MM.1S (cell line): ENCODE measurements around the gene CSTF2.

Experiments
- DNase-seq: peaks from one replicate; pipeline ENCODE4 v3.0.0-alpha.2; 2015
- H2AFZ ChIP-seq: fragments of 300-600 bp; sonication (generic); 2 replicates; pipeline ENCODE4 v1.6.0; 2016; ENCODE audit warnings: antibody characterized with exemption, low read length
- H3F3A ChIP-seq: fragments of 300-600 bp; sonication (generic); 2 replicates; pipeline ENCODE4 v1.6.1; 2016; ENCODE audit warnings: mild to moderate bottlenecking, antibody characterized with exemption, low read length, moderate library complexity, mixed read lengths; ENCODE audit not compliant: insufficient read depth
- H3K27ac ChIP-seq: fragments of 300-600 bp; sonication (generic); 2 replicates; pipeline ENCODE4 v1.5.1; 2016; ENCODE audit warnings: mild to moderate bottlenecking, low read length
- H3K27me3 ChIP-seq: fragments of 300-600 bp; sonication (generic); replicated peaks from 2 replicates; pipeline ENCODE4 v1.6.0; 2016; ENCODE audit warnings: low read length; ENCODE audit not compliant: insufficient read depth
- H3K36me3 ChIP-seq: fragments of 300-600 bp; sonication (generic); replicated peaks from 2 replicates; pipeline ENCODE4 v1.6.1; 2016; ENCODE audit warnings: mild to moderate bottlenecking, low read length, mixed read lengths; ENCODE audit not compliant: insufficient read depth
- H3K4me1 ChIP-seq: fragments of 300-600 bp; sonication (generic); 2 replicates; pipeline ENCODE4 v1.6.1; 2016; ENCODE audit warnings: low read length, mixed read lengths
- H3K4me2 ChIP-seq: fragments of 300-600 bp; sonication (generic); 2 replicates; pipeline ENCODE4 v1.6.0; 2016; ENCODE audit warnings: low read depth, low read length
- H3K4me3 ChIP-seq: fragments of 300-600 bp; sonication (generic); 2 replicates; pipeline ENCODE4 v1.5.1; 2016; ENCODE audit warnings: low read length, mixed read lengths
- H3K79me2 ChIP-seq: fragments of 300-600 bp; sonication (generic); 2 replicates; pipeline ENCODE4 v1.6.1; 2016; ENCODE audit warnings: mixed run types, low read length, mixed read lengths
- H3K9ac ChIP-seq: fragments of 300-600 bp; sonication (generic); 2 replicates; pipeline ENCODE4 v1.6.1; 2016; ENCODE audit warnings: low read length, mixed read lengths
- H3K9me2 ChIP-seq: fragments of 300-600 bp; sonication (generic); replicated peaks from 2 replicates; pipeline ENCODE4 v1.6.1; 2016; ENCODE audit warnings: mild to moderate bottlenecking, low read length, mixed read lengths; ENCODE audit not compliant: insufficient read depth
- H3K9me3 ChIP-seq: fragments of 300-600 bp; sonication (generic); replicated peaks from 2 replicates; pipeline ENCODE4 v1.6.1; 2016; ENCODE audit warnings: mild to moderate bottlenecking, low read length, mixed read lengths; ENCODE audit not compliant: insufficient read depth
- H4K20me1 ChIP-seq: fragments of 300-600 bp; sonication (generic); 2 replicates; pipeline ENCODE4 v1.6.1; 2016; ENCODE audit warnings: mild to moderate bottlenecking, low read length, moderate library complexity, mixed read lengths; ENCODE audit not compliant: insufficient read depth
- EZH2 ChIP-seq: fragments of 300-600 bp; sonication (generic); optimal IDR thresholded peaks from 2 replicates; pipeline ENCODE3; 2017; ENCODE audit warnings: low read depth, mild to moderate bottlenecking, antibody characterized with exemption, low read length, mixed read lengths
- EZH2phosphoT487 ChIP-seq: fragments of 300-600 bp; sonication (generic); IDR thresholded peaks from 2 replicates; pipeline ENCODE4 v1.6.1; 2018; ENCODE audit warnings: antibody characterized with exemption, low read length
- TF ChIP-seq, protein P1 (sequence below): fragments of 300-600 bp; sonication (generic); IDR thresholded peaks from 2 replicates; pipeline ENCODE4 v1.5.1; 2016; ENCODE audit warnings: antibody characterized with exemption, low read length, mixed read lengths

Gene CSTF2

DNA sequence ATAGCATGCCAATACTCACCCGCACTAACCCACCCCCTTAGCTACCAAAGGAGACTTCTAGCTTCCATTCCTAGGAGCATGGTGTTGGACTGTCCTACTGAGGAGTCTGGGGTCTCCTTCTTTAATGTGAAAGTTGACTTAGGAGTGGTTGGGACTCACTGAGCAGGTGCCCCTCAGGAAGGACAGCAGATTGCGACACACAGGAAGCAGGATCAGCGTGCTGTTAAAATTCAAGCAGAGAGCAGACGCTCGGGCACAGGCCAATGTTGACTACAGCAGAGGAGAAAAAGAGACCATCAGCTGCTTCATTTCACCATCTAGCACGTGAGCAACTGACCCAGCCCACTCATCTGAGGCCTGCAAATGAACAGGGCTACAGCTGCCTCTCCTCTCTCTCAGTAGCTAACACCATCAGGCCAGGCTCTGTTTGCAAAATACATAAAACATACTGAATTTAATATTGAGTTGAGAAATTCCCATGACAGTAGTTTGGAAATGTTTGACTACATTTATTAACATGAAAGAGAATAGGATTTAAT is 43.2 kb downstream of the CSTF2 start:
- no peak overlapping the region for H3K4me2 ChIP-seq
- no peaks in the 10 kb centered on the region for H3K4me1 ChIP-seq
- H2AFZ ChIP-seq, result no peak overlapping the region
- H3F3A ChIP-seq, result no peaks in the 10 kb centered on the region
- TF ChIP-seq EZH2phosphoT487, result no peak
- H3K9me2 ChIP-seq, result no peaks in the 10 kb centered on the region
- H3K27me3 ChIP-seq, result no peaks in the 10 kb centered on the region
- DNase-seq, result no peak
- no peaks in the 10 kb centered on the region for H3K79me2 ChIP-seq
- no peak overlapping the region for H3K27ac ChIP-seq
- no peaks in the 10 kb centered on the region for H3K9me3 ChIP-seq
- H3K36me3 ChIP-seq, result no peaks in the 10 kb centered on the region
- no peak overlapping the region for H3K9ac ChIP-seq
- no peak overlapping the region for H3K4me3 ChIP-seq
- H4K20me1 ChIP-seq, result no peaks in the 10 kb centered on the region

- no peak for TF ChIP-seq EZH2phosphoT487
- TF ChIP-seq EZH2, result no peak
- TF ChIP-seq, protein P1, sequence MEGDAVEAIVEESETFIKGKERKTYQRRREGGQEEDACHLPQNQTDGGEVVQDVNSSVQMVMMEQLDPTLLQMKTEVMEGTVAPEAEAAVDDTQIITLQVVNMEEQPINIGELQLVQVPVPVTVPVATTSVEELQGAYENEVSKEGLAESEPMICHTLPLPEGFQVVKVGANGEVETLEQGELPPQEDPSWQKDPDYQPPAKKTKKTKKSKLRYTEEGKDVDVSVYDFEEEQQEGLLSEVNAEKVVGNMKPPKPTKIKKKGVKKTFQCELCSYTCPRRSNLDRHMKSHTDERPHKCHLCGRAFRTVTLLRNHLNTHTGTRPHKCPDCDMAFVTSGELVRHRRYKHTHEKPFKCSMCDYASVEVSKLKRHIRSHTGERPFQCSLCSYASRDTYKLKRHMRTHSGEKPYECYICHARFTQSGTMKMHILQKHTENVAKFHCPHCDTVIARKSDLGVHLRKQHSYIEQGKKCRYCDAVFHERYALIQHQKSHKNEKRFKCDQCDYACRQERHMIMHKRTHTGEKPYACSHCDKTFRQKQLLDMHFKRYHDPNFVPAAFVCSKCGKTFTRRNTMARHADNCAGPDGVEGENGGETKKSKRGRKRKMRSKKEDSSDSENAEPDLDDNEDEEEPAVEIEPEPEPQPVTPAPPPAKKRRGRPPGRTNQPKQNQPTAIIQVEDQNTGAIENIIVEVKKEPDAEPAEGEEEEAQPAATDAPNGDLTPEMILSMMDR, result no peak
- H4K20me1 ChIP-seq, result no peaks in the 10 kb centered on the region
- H3K36me3 ChIP-seq, result no peaks in the 10 kb centered on the region
- H3K9ac ChIP-seq, result no peak overlapping the region
- no peak overlapping the region for H3K4me3 ChIP-seq
- no peak overlapping the region for H3K27ac ChIP-seq
- no peaks in the 10 kb centered on the region for H3K79me2 ChIP-seq
- H3K4me2 ChIP-seq, result no peak overlapping the region
- H2AFZ ChIP-seq, result no peak overlapping the region
- DNase-seq, result no peak
- H3K4me1 ChIP-seq, result no peaks in the 10 kb centered on the region
- no peaks in the 10 kb centered on the region for H3K9me3 ChIP-seq
- no peaks in the 10 kb centered on the region for H3K27me3 ChIP-seq
- no peaks in the 10 kb centered on the region for H3K9me2 ChIP-seq
- no peaks in the 10 kb centered on the region for H3F3A ChIP-seq
Measured at GRCh38 chrX:100864657-100865391, 44.6 kb downstream of the CSTF2 start.

DNA sequence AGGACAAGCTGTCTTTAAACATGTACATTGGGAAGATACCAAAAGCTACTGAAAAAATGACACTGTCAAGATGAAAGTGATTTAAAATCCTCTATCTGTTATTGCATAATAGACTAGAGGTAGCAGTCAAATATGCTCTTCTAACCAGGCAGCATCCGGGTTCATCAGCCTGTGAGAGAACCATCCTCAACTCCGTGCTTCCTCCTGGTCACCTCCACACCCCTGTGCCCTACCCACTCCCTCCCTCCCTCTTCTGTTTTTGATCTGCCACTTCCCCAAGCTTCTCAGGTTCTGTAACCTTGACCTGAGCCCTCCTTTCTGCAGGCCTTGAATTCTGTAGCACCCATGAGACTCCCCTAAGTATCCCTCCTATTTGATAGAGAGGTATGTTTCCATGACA is 48.1 kb downstream of the CSTF2 start:
- Histone ChIP-seq H3K9me2 (no peaks in the 10 kb centered on the region), H3F3A (no peaks in the 10 kb centered on the region), H3K4me3 (no peak overlapping the region), H3K9me3 (no peaks in the 10 kb centered on the region), H3K79me2 (no peaks in the 10 kb centered on the region), H2AFZ (no peak overlapping the region), H3K27ac (no peak overlapping the region), H3K27me3 (no peaks in the 10 kb centered on the region), H3K9ac (no peak overlapping the region), H4K20me1 (no peaks in the 10 kb centered on the region), H3K36me3 (no peaks in the 10 kb centered on the region), H3K4me2 (no peak overlapping the region), H3K4me1 (no peaks in the 10 kb centered on the region)
- no peak for DNase-seq
- TF ChIP-seq, protein P1, result no peak
- TF ChIP-seq EZH2 (no peak), EZH2phosphoT487 (no peak)

DNA sequence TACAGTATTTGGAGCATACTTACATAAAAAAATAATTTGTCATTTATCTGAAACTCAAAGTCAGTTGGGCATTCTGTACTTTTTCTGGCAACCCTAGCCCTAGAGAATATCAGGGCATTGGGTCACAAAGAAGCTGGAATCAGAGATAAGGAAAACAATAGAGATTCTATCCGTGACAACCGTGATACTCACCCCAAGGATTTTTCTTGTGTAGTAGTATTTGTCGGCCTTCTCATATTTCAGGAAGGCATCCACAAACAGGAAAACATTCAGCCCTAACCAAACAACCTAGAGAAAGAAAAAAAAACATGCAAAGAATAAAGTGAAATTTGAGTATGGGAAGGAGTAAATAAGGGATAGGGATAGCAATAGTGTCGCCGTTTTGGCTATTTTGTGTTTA is 50.3 kb downstream of the CSTF2 start:
- Histone ChIP-seq H3K9me3 (no peaks in the 10 kb centered on the region), H3K27ac (no peak overlapping the region), H3K4me2 (no peak overlapping the region), H3K9me2 (no peaks in the 10 kb centered on the region), H3K4me3 (no peak overlapping the region), H3K79me2 (no peaks in the 10 kb centered on the region), H3K36me3 (no peaks in the 10 kb centered on the region), H3F3A (peaks cover 3% of the 10 kb centered on the region; the same call in 1 of the 2 replicates), H3K27me3 (no peaks in the 10 kb centered on the region), H3K9ac (no peak overlapping the region), H4K20me1 (no peaks in the 10 kb centered on the region), H3K4me1 (peaks cover 8% of the 10 kb centered on the region; the same call in 1 of the 2 replicates), H2AFZ (no peak overlapping the region)
- DNase-seq, result no peak
- no peak for TF ChIP-seq EZH2
- TF ChIP-seq, protein P1, result no peak
- no peak for TF ChIP-seq EZH2phosphoT487
